ENCODE measurements around the gene SEMA5B. TPM values are rescaled to one million over a fixed set of nuclear protein-coding genes. Genes with fewer than 3 reads are reported as not detected.

Gene SEMA5B
- total RNA-seq, 1 experiment from 2014 or later: 9.4 TPM

- Histone ChIP-seq H3K56ac (ENCODE audit: insufficient read length, low read depth, low read length) (no peak overlapping the region), H3K9me3 (ENCODE audit: control insufficient read depth, low read depth, low read length) (no peaks in the 10 kb centered on the region), H2BK20ac (ENCODE audit: low read depth, low read length, poor library complexity, severe bottlenecking) (no peak overlapping the region), H3K79me1 (ENCODE audit: insufficient read depth, low read depth, low read length, poor library complexity, severe bottlenecking) (no peaks in the 10 kb centered on the region), H3K9ac (ENCODE audit: extremely low read depth, insufficient read length, low read length) (no peak overlapping the region), H4K5ac (ENCODE audit: insufficient read length, low read depth, low read length) (no peak overlapping the region), H4K20me1 (ENCODE audit: control insufficient read depth, insufficient read depth, insufficient read length) (no peaks in the 10 kb centered on the region), H3K27me3 (ENCODE audit: insufficient read depth, low read length) (no peaks in the 10 kb centered on the region), H3K27ac (ENCODE audit: insufficient read length, low read depth, low read length) (no peak overlapping the region), H3K14ac (ENCODE audit: insufficient read depth, low read length) (no peak overlapping the region), H2AFZ (ENCODE audit: low read length) (no peak overlapping the region), H3K23me2 (ENCODE audit: insufficient read length, low read depth, low read length, poor library complexity, severe bottlenecking) (no peaks in the 10 kb centered on the region), H3K4ac (ENCODE audit: low read depth, low read length) (no peak overlapping the region), H2AK5ac (ENCODE audit: insufficient read length, low read length) (no peak overlapping the region), H3K4me1 (ENCODE audit: insufficient read depth, low read length) (no peaks in the 10 kb centered on the region), H2BK5ac (ENCODE audit: insufficient read length, low read length) (no peak overlapping the region), H4K91ac (ENCODE audit: insufficient read length, low read depth, low read length) (no peak overlapping the region), H2BK120ac (ENCODE audit: low read depth, low read length, poor library complexity, severe bottlenecking) (no peak overlapping the region), H2BK12ac (ENCODE audit: insufficient read length, low read depth, low read length) (no peak overlapping the region), H3K4me2 (ENCODE audit: insufficient read depth, insufficient read length, low read length) (no peak overlapping the region), H3K23ac (ENCODE audit: insufficient read length, low read depth, low read length) (no peak overlapping the region), H3T11ph (ENCODE audit: low read length) (no peak overlapping the region), H3K18ac (ENCODE audit: insufficient read length, low read depth, low read length) (no peak overlapping the region), H2BK15ac (ENCODE audit: low read depth, low read length) (no peak overlapping the region), H3K79me2 (ENCODE audit: insufficient read depth, low read length) (no peaks in the 10 kb centered on the region), H4K8ac (replicated peaks; ENCODE audit: insufficient read length, low read depth, low read length) (no peak overlapping the region)
- WGBS (ENCODE audit: extremely low coverage, insufficient read length, low lambda C conversion rate): no CpG with 5 or more reads among the region's 3 CpGs
- H3K4me1 Mint-ChIP-seq: peaks cover 11 to 18% of the 10 kb centered on the region in 2 experiments
- H3K4me3 Mint-ChIP-seq: no peak overlapping the region
- no peaks in the 10 kb centered on the region for H3K9me3 Mint-ChIP-seq
- H3K27me3 Mint-ChIP-seq (ENCODE audit: low read depth): no peaks in the 10 kb centered on the region; the same call in 1 of the 2 replicates
- DNase-seq: no peak
- TF ChIP-seq, protein P1, sequence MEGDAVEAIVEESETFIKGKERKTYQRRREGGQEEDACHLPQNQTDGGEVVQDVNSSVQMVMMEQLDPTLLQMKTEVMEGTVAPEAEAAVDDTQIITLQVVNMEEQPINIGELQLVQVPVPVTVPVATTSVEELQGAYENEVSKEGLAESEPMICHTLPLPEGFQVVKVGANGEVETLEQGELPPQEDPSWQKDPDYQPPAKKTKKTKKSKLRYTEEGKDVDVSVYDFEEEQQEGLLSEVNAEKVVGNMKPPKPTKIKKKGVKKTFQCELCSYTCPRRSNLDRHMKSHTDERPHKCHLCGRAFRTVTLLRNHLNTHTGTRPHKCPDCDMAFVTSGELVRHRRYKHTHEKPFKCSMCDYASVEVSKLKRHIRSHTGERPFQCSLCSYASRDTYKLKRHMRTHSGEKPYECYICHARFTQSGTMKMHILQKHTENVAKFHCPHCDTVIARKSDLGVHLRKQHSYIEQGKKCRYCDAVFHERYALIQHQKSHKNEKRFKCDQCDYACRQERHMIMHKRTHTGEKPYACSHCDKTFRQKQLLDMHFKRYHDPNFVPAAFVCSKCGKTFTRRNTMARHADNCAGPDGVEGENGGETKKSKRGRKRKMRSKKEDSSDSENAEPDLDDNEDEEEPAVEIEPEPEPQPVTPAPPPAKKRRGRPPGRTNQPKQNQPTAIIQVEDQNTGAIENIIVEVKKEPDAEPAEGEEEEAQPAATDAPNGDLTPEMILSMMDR (conservative IDR thresholded peaks at IDR 0.05): no peak
- H3K27ac Mint-ChIP-seq: no peak overlapping the region
- H3K36me3 Mint-ChIP-seq (ENCODE audit: insufficient read depth in 1 of 3, low read depth in 3 of 3): no peaks in the 10 kb centered on the region
Observed at GRCh38 chr3:123047062-123047319, 19.4 kb upstream of the SEMA5B start.

All from H9 (cell line).